Measurements from ENCODE around the gene SLC35C1.
A peak's percentile ranks its signal among the peaks of the same experiment; 100 is the strongest.

DNA sequence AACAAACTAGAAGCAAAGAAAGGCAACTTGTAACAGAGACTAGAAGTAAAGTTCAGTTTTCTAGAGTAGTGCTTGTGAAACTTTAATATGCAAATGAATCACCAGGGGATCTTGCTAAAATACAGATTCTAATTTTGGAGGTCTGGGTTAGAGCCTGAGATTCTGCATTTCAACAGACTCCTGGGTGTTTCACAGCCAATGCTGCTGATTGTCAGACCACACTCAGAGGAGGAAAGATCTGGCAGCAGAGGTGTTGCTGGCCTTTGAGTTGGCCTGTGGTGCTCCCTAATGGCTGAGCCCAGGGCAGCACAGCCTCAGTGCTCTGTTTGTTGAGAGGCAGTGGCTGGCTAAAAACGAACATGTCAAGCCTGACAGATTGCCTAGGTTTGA is 47.8 kb downstream of the SLC35C1 start:
- peak; percentile 37; the same call in 1 of the 2 replicates for TF ChIP-seq CTCF (IDR thresholded peaks at IDR 0.05; ENCODE audit: low read depth, low read length)
- no peak for TF ChIP-seq EZH2phosphoT487 (IDR thresholded peaks at IDR 0.05; ENCODE audit: low read depth)

All from OCI-LY3 (cell line).